DOHH2 (cell line): Measurements from ENCODE around the gene BORA.

ENCODE experiments used
- CTCF ChIP-seq: fragments of 200-600 bp; sonication (generic); IDR thresholded peaks from one replicate; pipeline ENCODE4 v1.5.1; 2014; ENCODE audit warnings: antibody characterized with exemption, mild to moderate bottlenecking, low read depth, low read length; ENCODE audit not compliant: poor library complexity, severe bottlenecking
- EZH2phosphoT487 ChIP-seq: fragments of 200-600 bp; sonication (generic); IDR thresholded peaks from 2 replicates; pipeline ENCODE4 v1.6.1; 2017; ENCODE audit warnings: borderline replicate concordance, mild to moderate bottlenecking, antibody characterized with exemption, low read length, moderate library complexity, mixed read lengths

DNA sequence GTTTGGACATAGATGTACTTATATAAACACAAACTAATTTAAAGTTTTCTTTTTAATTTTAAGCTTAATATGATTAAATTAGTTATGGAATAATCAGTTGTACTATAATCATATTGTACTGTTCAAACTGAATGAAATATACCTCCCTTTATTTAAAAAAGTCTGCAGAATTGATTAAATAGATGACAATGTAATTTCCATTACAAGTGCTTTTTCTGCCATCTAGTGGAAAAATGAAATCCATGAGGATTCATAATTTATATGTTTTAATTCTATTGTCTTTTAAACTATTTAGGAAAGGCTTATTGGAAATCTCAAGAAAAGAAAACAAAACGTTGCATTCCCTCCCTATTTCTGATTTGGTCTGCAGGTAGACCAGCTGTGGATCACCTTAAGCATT, 31.1 kb upstream of the BORA start:
- no peak for TF ChIP-seq CTCF
- TF ChIP-seq EZH2phosphoT487 = no peak
